K562 (cell line): Measurements from ENCODE around the gene PLA2G4D. TPM values are rescaled to one million over a fixed set of nuclear protein-coding genes. Genes with fewer than 3 reads are reported as not detected.

ENCODE experiments used
- ATAC-seq: fragments of 200-7000 bp; cut with Tn5 transposase; 3 replicates; pipeline ENCODE4 v1.9.1; 2020; ENCODE audit warnings: moderate library complexity
- BruUV-seq: library from RNA; stranded (reverse); fragments of 400-500 nt; replicated peaks from 2 replicates; lab custom pipeline; 2021; lab: Mats Ljungman, UMichigan
- CTCF ChIA-PET: fragments of 300-600 bp; formaldehyde crosslinking; extraction: SDS; loops from one replicate; lab custom pipeline; 2021; ENCODE audit warnings: low intra/inter-chr PET ratio; lab: Yijun Ruan, JAX
- POLR2A ChIA-PET: fragments of 300-600, 350-650 bp; sonication (Branson Sonifier 250); formaldehyde crosslinking; extraction: SDS; loops from one replicate; lab custom pipeline; 2021; ENCODE audit warnings: antibody characterized with exemption, inconsistent platforms; lab: Yijun Ruan, JAX
- DNase-seq, 4 experiments: peaks; one replicate each; pipeline versions ENCODE4 v3.0.0 to v3.0.0-alpha.2; 2011 to 2018; ENCODE audit warnings: low spot score in 3 of 4, mixed read lengths in 3 of 4; ENCODE audit errors: extremely low read depth in 1 of 4
- FAIRE-seq: peaks from 2 replicates; lab custom pipeline; 2011; peaks lifted over from hg19 to GRCh38; lab: Jason Lieb, UNC
- H2AFZ ChIP-seq: 2 replicates; pipeline ENCODE4 v1.6.0; 2011; ENCODE audit warnings: low read depth, low read length, control low read depth, inconsistent platforms
- H3K27ac ChIP-seq: fragments of 200-600 bp; 3 replicates; pipeline ENCODE4 v1.8.0; 2011; ENCODE audit warnings: low read depth, mild to moderate bottlenecking, control low read depth, inconsistent platforms, low read length, moderate library complexity, mixed read lengths; ENCODE audit errors: extremely low read depth
- H3K27me3 ChIP-seq, 2 experiments: fragments of 300-600 bp in 1 of 2; 2 replicates in 1 of 2; 3 replicates in 1 of 2; pipeline versions ENCODE4 v1.6.0 to v1.8.0; 2011; ENCODE audit warnings: inconsistent platforms in 2 of 2, low read length in 2 of 2, mild to moderate bottlenecking in 1 of 2, mixed read lengths in 1 of 2, moderate library complexity in 1 of 2; ENCODE audit not compliant: control insufficient read depth in 2 of 2, insufficient read depth in 2 of 2
- H3K36me3 ChIP-seq: fragments of 300-600 bp; 3 replicates; pipeline ENCODE4 v1.8.0; 2011; ENCODE audit warnings: mild to moderate bottlenecking, low read length, inconsistent platforms; ENCODE audit not compliant: control insufficient read depth, insufficient read depth
- H3K4me1 ChIP-seq, 2 experiments: fragments of 200-600 bp in 1 of 2; replicated peaks in 1 of 2; 2 replicates in 1 of 2; 3 replicates in 1 of 2; pipeline versions ENCODE4 v1.5.1 to v1.8.0; 2011; ENCODE audit warnings: inconsistent platforms in 2 of 2, low read length in 2 of 2, mild to moderate bottlenecking in 1 of 2, mixed read lengths in 1 of 2, moderate library complexity in 1 of 2; ENCODE audit not compliant: control insufficient read depth in 2 of 2, insufficient read depth in 2 of 2
- H3K4me2 ChIP-seq: 2 replicates; pipeline ENCODE4 v1.6.1; 2011; ENCODE audit warnings: low read length, control low read depth, inconsistent platforms, mixed read lengths; ENCODE audit not compliant: insufficient read depth
- H3K4me3 ChIP-seq: fragments of 200-600 bp; sonication (generic), shearing (Covaris generic); 2 replicates; pipeline ENCODE4 v1.5.1; 2016; ENCODE audit warnings: control low read depth, inconsistent platforms
- H3K79me2 ChIP-seq: fragments of 200-600 bp; 3 replicates; pipeline ENCODE4 v1.8.0; 2011; ENCODE audit warnings: low read length, inconsistent platforms; ENCODE audit not compliant: control insufficient read depth, insufficient read depth
- H3K9ac ChIP-seq, 2 experiments: 2 replicates each; pipeline versions ENCODE4 v1.6.0 to v1.6.1; 2011; ENCODE audit warnings: low read depth in 2 of 2, low read length in 2 of 2, control low read depth in 1 of 2, inconsistent platforms in 1 of 2, mild to moderate bottlenecking in 1 of 2, mixed read lengths in 1 of 2; ENCODE audit not compliant: insufficient read depth in 1 of 2
- H3K9me1 ChIP-seq: one replicate; pipeline ENCODE4 v1.6.0; 2011; ENCODE audit warnings: inconsistent platforms, mild to moderate bottlenecking, low read length, moderate library complexity; ENCODE audit not compliant: control insufficient read depth, insufficient read depth
- H3K9me3 ChIP-seq: replicated peaks from 2 replicates; pipeline ENCODE4 v1.5.1; 2011; ENCODE audit warnings: low read depth, low read length, inconsistent platforms; ENCODE audit not compliant: control insufficient read depth, insufficient read depth
- H4K20me1 ChIP-seq: replicated peaks from 2 replicates; pipeline ENCODE4 v1.6.1; 2011; ENCODE audit warnings: low read length, inconsistent platforms, mixed read lengths; ENCODE audit not compliant: control insufficient read depth, insufficient read depth
- ADNP ChIP-seq: fragments of 200-800 bp; sonication (Bioruptor generic); IDR thresholded peaks from 2 replicates; pipeline ENCODE4 v1.6.1; 2016; ENCODE audit warnings: missing genetic modification characterization, missing compliant biosample characterization
- ELF1 ChIP-seq: fragments of 200-800 bp; sonication (Bioruptor generic); IDR thresholded peaks from 2 replicates; pipeline ENCODE4 v1.6.1; 2016; ENCODE audit warnings: missing genetic modification characterization, missing compliant biosample characterization
- FOXJ3 ChIP-seq: sonication (generic); formaldehyde crosslinking; IDR thresholded peaks from 2 replicates; pipeline ENCODE4 v1.4.0; 2020; ENCODE audit warnings: mild to moderate bottlenecking, missing genetic modification reagents
- HMGXB4 ChIP-seq: sonication (generic); formaldehyde crosslinking; IDR thresholded peaks from 2 replicates; pipeline ENCODE4 v1.8.1; 2023; ENCODE audit warnings: mild to moderate bottlenecking, missing genetic modification reagents
- NUFIP1 ChIP-seq: fragments of 450-650 bp; IDR thresholded peaks from 2 replicates; pipeline ENCODE4 v1.6.1; 2018; ENCODE audit not compliant: partially characterized antibody
- POLR2H ChIP-seq: IDR thresholded peaks from 2 replicates; pipeline ENCODE4 v1.6.1; 2016; ENCODE audit warnings: missing genetic modification characterization, low read depth, mild to moderate bottlenecking, control low read depth, missing compliant biosample characterization, moderate library complexity
- XRCC3 ChIP-seq: fragments of 450-650 bp; IDR thresholded peaks from 2 replicates; pipeline ENCODE4 v1.6.1; 2017; ENCODE audit warnings: mild to moderate bottlenecking, moderate library complexity
- ZNF311 ChIP-seq: fragments of 250-450 bp; sonication (Bioruptor Pico); IDR thresholded peaks from 2 replicates; pipeline ENCODE4 v1.4.0; 2020; ENCODE audit warnings: mild to moderate bottlenecking, moderate library complexity
- ZNF583 ChIP-seq: fragments of 250-450 bp; sonication (Bioruptor Pico); IDR thresholded peaks from 2 replicates; pipeline ENCODE4 v1.4.0; 2020
- ZNF589 ChIP-seq: fragments of 200-800 bp; sonication (Bioruptor generic); IDR thresholded peaks from 2 replicates; pipeline ENCODE4 v1.6.1; 2016; ENCODE audit warnings: low read depth, missing genetic modification characterization, missing compliant biosample characterization
- ZNF668 ChIP-seq: fragments of 250-450 bp; sonication (Bioruptor Pico); IDR thresholded peaks from 2 replicates; pipeline ENCODE4 v1.8.0; 2022; ENCODE audit warnings: mild to moderate bottlenecking, inconsistent platforms
- WGBS: fragments of 100-300 bp; shearing (Covaris generic); methylation state at CpG from one replicate; pipeline ENCODE4 v1.1.6; 2016; ENCODE audit warnings: low coverage, mixed read lengths; ENCODE audit not compliant: insufficient coverage; ENCODE audit errors: missing lambda C conversion rate; 5-methylcytosine and 5-hydroxymethylcytosine counted together
- in situ Hi-C: fragments of 300-500 bp; cut with MboI; formaldehyde crosslinking; loops from 4 replicates; pipeline ENCODE4 v1.15.0; 2018; ENCODE audit warnings: inconsistent platforms, mixed read lengths
- intact Hi-C: fragments of 100-400 bp; cut with micrococcal nuclease; formaldehyde crosslinking; loops from 2 replicates; pipeline ENCODE4 v1.14.2; 2022
- polyA plus RNA-seq, 8 experiments: library from polyadenylated mRNA; depleted of rRNA in 4 of 8; stranded (reverse) in 5 of 8; unstranded in 3 of 8; fragments of >200 nt; fragmentation: Nextera tagmentation in 2 of 8; fragmentation: Illumina TruSeq in 1 of 8; extraction: Ambion mirVana in 2 of 8; extraction: Trizol in 1 of 8; gene quantifications; 2 replicates each; pipeline versions ENCODE4 v1.2.1 to v1.2.3, GENCODE V29; 2011 to 2014; ENCODE audit warnings: inconsistent platforms in 1 of 8, missing spikeins in 1 of 8
- total RNA-seq, 7 experiments: library from RNA; depleted of rRNA in 6 of 7; stranded (reverse); fragments of >200 nt in 6 of 7; fragmentation: Illumina TruSeq in 2 of 7; extraction: Trizol in 2 of 7; gene quantifications; 2 replicates each; pipeline versions ENCODE4 v1.2.1 to v1.2.3, GENCODE V29; 2011 to 2021; ENCODE audit warnings: low replicate concordance in 1 of 7
- TF ChIP-seq, protein P1 (sequence below): fragments of 250-450 bp; sonication (Bioruptor Pico); IDR thresholded peaks from 2 replicates; pipeline ENCODE4 v1.8.0; 2021; ENCODE audit warnings: mild to moderate bottlenecking, moderate library complexity

The PLA2G4D gene
- total and polyA plus RNA-seq, 9 of the 15 experiments (the other 6 are each of a cell fraction or from before 2014, with no cell fraction given), result 0.04 TPM; not detected in 8

DNA sequence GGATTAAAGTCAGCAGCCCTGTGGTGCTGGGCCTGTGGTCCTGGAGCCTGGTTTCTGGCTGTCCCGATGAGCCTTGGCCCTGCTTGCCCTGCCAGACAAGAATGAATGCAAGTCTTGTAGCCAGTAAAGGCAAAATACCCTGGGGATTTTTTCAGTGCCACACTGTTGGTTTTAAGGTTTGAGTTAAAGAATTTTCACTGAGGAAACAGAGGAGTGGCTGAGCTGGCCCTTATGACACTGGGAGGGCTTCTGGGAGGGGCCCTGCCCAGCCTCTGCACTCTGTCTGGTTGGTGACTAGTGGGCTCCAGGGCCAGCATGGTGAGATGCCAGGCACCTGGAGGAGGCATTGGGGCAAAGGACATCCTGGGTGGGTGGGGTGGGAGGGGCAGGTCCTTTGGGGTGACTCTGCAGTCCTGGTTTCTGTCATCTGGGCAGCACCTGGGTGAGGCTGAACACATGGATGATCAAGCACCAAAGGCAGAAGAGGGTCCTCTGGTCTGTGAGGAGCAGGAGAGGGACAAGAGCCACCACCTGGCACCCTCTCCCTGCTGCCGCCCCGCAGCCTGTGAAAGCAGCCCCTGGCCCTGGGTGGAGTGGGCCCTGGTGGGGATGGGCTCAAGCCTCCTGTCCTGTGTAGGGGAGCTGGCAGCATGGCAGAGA lies 61.0 kb downstream of the PLA2G4D start:
- POLR2A ChIA-PET, result no interaction called here
- Histone ChIP-seq H3K4me1 (peaks cover 0 to 11% of the 10 kb centered on the region in 2 experiments; a peak in 1 of 5 replicates), H3K27me3 (peaks cover 26 to 41% of the 10 kb centered on the region in 2 experiments; a peak in 3 of 5 replicates), H3K9me3 (no peaks in the 10 kb centered on the region; the same call in none of the 2 replicates), H2AFZ (no peak overlapping the region), H3K4me3 (no peak overlapping the region), H3K9ac (no peak overlapping the region), H3K4me2 (no peak overlapping the region), H3K9me1 (no peaks in the 10 kb centered on the region), H3K36me3 (no peaks in the 10 kb centered on the region), H3K79me2 (no peaks in the 10 kb centered on the region), H3K27ac (no peak overlapping the region), H4K20me1 (no peaks in the 10 kb centered on the region)
- intact Hi-C loops (no loop called here), in situ Hi-C loops (no loop called here)
- no peak for FAIRE-seq
- CTCF ChIA-PET, result no interaction called here
- BruUV-seq, result no TSS peak
- no peak for ATAC-seq
- TF ChIP-seq ELF1 (tag), result no peak
- TF ChIP-seq HMGXB4, result no peak
- TF ChIP-seq, protein P1, sequence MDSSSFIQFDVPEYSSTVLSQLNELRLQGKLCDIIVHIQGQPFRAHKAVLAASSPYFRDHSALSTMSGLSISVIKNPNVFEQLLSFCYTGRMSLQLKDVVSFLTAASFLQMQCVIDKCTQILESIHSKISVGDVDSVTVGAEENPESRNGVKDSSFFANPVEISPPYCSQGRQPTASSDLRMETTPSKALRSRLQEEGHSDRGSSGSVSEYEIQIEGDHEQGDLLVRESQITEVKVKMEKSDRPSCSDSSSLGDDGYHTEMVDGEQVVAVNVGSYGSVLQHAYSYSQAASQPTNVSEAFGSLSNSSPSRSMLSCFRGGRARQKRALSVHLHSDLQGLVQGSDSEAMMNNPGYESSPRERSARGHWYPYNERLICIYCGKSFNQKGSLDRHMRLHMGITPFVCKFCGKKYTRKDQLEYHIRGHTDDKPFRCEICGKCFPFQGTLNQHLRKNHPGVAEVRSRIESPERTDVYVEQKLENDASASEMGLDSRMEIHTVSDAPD (CRISPR knock-in tag), result no peak
- no peak for TF ChIP-seq ADNP
- TF ChIP-seq ZNF668 (CRISPR knock-in tag), result no peak
- TF ChIP-seq ZNF589 (CRISPR knock-in tag), result no peak
- no peak for TF ChIP-seq NUFIP1
- no peak for TF ChIP-seq FOXJ3 (CRISPR knock-in tag)
- no peak for TF ChIP-seq ZNF583 (CRISPR knock-in tag)
- no peak for TF ChIP-seq POLR2H (tag)
- TF ChIP-seq ZNF311, result no peak
- TF ChIP-seq XRCC3, result no peak
- no peak for DNase-seq
- WGBS, result 0% methylated on average over 2 of the region's 3 CpGs
